ENCODE data around the gene ITFG1.
"Not testable (repeated sequence)": the region's sequence is repeated elsewhere in the genome, so short reads cannot be mapped to it uniquely, and the experiment has no call there.

Gene ITFG1

DNA sequence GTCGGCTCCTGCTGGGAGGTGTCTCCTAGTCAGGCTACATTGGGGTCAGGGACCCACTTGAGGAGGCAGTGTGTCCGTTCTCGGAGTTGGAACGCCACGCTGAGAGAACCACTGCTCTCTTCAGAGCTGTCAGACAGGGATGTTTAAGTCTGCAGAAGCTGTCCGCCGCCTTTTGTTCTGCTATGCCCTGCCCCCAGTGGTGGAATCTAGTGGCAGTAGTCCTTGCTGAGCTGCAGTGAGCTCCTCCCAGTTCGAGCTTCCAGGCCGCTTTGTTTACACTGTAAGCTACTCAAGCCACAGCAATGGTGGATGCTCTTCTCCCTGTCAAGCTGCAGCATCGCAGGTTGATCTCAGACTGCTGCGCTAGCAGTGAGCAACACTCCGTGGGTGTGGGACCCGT is 36.0 kb downstream of the ITFG1 start:
- DNase-seq (ENCODE audit: low spot score), result no peak

DNA sequence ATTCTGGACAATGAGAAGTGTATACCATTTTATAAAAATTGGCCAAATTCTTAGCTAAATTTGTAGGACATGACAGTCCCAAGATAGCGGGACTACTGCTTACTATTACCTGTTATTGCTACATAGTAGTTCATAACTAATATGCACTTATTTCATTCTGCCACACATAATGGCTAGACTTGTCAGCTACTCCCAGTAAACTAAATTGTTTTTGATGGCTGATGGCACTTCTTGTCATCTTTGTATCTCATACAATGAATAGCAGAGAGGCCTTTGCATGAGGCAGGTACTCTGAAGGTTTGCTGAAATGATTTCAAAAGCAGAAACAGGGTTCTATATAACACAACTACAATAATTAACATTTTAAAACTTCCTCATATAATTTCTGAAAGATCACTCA is 44.0 kb downstream of the ITFG1 start:
- DNase-seq (ENCODE audit: low spot score), result no peak

DNA sequence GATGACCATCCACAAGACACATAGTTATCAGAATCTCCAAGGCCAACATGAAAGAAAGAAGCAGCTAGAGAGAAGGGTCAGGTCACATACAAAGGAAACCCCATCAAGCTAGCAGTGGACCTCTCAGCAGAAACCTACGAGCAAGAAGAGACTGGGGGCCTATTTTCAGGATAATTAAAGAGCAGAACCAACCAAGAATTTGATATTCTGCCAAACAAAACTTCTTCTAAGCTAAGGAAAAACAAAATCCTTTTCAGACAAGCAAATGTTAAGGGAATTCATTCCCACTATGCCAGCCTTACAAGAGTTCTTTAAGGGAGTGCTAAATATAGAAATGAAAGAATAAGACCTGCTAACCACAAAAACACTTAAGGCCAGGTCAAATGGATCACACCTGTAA is 47.8 kb downstream of the ITFG1 start:
- DNase-seq (ENCODE audit: low spot score), result no peak

DNA sequence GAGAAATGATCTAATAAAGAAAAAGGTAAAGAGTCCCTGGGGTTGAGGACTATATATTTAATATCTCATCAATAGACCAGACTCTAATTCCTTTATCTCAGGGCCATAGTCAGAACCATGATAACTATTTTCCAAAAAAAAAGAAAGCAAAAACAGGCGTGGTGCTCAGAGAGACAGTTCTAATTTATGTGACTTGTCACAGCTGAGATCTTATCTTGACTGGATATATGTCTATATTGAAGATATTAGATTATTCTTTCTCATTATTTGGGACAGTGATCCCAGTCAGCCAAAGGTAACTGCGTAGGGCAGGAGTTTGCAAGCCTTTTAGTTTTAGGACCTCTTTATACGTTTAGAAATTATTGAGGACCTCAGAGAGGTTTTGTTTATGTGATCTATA is 52.4 kb downstream of the ITFG1 start:
- DNase-seq (ENCODE audit: low spot score), result peak; percentile 57

DNA sequence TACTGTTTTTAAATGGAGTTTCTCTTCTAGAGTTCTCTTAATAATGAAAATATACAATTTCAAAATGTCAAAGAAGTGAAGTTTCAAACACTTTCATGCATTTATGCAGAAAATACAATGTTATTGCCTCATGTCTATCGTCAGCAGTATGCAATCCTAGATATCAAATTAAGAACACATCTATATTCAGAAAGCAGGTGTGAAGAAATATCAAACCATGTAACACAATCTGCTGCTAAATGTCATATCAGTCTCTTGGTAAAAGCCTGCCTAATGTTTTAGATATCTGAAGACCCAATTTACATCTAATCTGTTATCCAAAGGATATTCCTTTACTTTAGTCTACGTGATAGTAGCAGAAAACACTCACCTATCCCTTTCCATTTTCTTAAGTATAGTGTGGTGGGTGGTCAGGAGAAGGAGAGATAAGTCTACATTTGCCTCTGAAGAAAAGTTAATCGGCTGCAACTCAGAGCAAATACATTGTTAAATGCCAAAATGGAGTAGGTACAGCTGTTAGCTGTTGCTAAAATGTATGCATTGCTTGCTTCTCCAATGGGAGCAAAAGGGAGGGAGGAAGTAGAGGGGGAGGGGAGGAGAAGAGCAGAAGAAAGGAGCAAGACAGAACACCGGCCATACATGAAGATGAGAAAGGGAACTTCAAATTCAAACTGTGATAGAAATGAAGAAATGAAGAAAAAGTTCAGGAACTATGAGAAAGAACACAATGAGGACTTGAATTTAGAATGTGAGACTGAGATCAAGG is 64.9 kb downstream of the ITFG1 start:
- no peak for DNase-seq (ENCODE audit: low spot score)

DNA sequence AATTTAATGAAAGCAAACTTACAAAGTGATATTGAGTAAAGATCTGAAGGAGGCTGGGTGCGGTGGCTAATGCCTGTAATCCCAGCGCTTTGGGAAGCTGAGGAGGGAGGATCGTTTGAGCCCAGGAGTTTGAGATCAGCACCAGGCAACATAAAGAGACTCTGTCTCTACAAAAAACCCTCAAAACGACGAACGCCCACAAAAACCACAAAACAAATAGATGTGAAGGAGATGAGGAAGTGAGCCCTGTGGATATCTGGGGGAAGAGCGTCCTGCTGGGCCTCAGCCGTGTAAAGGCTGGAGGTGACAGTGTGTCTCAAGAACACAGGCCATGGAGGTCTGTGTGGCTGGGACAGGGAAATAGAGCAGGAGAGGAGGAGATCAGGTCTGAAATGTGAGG is 68.8 kb downstream of the ITFG1 start:
- DNase-seq (ENCODE audit: low spot score), result no peak

DNA sequence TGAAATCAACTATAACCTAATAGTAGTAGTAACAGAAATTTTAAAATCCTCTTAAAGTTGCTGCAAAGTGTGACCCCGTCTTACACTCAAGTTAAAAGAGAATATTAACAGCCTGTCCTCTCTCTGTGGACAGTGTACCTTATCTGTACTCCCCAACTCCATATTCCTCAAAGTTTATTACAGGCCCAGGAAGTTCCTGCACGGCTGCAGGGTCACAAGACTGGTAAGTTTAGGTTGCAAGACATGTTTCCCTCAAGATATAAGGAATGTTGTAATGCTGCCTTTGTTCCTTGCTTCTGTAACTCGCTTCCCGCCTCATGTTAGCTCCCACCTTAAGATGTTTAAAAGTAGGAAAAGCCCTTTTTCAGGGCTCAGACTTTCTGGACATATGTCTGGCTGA is 72.2 kb downstream of the ITFG1 start:
- DNase-seq (ENCODE audit: low spot score), result no peak

DNA sequence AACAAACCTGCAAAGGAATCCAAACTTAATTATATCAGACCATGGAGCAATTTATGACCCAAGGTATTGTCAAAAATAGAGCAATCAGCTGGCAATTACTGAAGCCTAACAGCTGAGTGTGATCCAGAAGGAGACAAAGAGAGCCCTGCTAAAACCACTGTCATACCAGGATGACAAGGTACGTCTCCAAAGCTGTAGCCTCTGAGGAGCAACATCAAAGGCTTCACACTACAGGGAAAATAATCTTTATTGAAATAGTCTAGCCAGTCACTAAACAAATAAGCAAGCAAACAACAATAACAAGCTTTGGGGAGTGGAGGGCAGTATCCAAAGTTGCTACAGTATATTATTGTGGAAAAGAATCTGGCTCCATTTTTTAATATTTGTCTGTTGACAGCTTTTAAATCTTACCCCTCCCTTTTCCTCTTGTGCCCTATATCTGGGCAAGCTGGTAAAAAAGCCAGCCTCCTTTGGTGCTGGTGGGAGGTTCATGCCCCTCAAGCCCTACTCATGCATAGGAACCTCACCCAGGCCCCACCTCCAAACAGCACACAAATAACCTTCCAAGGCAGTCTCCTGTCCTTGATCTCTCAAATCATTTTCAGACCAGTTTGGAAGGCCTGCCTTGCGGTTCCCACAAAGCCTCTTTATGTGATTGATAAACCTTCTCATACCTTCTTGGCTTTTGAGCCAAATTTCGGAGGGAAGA is 73.7 kb downstream of the ITFG1 start:
- DNase-seq (ENCODE audit: low spot score), result peak; percentile 4

DNA sequence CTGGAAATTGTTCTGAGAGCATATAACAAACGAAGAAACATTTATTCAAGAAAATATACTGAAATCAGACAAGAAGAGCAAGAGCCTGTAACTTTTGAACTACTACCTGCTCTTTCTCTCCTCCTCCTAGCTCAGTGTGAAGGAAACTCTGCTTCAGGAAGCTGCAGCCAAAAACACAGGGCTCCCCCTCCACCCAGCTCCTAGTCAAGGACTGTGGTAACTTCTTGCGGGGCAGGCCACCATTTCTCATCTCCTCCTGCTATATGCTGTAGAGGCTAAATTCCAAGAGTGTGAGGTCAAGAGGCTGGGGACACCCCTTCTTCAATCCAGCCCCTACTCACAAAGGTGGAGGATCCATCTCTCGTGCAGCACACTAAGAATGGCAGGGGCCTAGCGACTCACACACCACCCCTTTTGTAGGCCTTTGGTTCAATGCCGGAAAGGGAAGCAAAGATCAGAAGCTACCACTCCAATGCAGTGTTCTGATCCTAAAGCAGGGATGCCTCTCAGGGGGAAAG is 74.6 kb downstream of the ITFG1 start:
- no peak for DNase-seq (ENCODE audit: low spot score)

DNA sequence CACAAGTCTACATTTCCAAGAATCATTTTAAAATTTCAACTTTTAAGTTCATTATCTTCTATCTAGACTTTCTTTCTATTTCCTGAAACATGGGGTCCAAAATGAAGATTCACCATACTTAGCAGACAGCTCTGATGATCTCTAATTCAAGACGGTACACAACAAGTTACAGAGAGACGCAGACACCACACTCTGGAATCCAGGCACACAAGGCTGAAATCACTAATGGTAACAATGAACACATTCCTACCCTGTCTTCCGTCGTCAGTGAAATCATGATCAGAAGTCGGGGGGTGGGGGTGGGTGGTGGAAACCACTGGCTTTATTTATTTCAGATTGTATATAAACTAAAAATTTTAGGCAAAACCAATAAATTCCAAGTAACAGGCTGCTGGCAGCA is 78.5 kb downstream of the ITFG1 start:
- DNase-seq (ENCODE audit: low spot score), result no peak

DNA sequence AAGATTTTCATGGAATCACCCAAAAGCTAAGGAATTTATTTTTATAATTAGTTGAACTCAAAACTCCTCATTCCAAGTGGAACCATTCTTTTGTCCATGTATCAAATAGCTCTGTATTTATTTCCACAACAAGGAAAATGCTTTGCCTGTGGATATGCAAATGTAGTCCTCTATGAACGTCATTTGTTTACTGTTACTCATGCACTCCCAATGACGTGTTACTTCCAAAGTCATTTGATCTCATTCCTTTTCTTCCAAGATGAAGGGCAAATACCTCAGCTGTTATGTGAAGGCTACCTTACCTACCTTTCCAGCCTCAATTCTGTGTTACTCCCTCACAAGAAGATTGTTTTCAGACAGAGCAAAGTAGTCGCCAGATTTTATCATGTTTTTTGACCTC is 83.7 kb downstream of the ITFG1 start:
- DNase-seq (ENCODE audit: low spot score), result no peak

DNA sequence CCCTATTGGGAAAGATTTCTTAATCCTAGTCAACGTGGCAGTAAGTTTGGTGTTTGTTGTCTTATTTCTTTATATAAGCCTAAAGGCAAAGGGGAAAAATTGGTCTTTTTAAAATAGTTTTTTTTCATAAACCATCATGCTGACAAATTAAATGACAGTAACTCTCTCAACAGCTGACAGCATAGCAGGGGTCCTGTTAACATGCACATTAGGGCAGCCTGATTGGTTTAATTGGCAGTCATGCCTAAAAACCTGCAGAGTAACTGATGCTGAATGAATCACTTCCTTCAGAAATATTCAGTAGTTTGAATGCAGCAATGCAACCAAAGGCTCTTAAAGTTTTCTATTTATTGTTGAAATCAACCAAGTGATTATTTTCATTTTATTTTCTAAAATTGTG is 85.4 kb downstream of the ITFG1 start:
- DNase-seq (ENCODE audit: low spot score), result no peak

DNA sequence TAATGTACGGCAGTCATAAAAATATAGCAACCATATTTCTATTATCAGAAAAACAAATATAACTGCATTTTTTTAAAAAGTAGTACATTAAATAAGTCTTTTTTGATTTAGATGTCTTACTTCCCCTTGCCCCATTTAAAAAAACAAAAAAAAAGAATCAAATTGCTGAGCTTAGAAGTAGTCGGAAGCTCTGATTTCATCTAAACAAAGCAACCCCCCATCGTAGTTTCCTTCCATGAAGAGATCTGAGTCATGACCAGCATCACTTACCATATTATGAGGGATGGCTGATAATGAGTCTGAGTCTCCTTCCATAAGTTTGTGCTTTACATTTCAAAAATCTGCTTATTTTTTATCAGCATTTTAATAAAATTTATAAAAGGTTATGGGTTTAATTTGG is 86.2 kb downstream of the ITFG1 start:
- no peak for DNase-seq (ENCODE audit: low spot score)

DNA sequence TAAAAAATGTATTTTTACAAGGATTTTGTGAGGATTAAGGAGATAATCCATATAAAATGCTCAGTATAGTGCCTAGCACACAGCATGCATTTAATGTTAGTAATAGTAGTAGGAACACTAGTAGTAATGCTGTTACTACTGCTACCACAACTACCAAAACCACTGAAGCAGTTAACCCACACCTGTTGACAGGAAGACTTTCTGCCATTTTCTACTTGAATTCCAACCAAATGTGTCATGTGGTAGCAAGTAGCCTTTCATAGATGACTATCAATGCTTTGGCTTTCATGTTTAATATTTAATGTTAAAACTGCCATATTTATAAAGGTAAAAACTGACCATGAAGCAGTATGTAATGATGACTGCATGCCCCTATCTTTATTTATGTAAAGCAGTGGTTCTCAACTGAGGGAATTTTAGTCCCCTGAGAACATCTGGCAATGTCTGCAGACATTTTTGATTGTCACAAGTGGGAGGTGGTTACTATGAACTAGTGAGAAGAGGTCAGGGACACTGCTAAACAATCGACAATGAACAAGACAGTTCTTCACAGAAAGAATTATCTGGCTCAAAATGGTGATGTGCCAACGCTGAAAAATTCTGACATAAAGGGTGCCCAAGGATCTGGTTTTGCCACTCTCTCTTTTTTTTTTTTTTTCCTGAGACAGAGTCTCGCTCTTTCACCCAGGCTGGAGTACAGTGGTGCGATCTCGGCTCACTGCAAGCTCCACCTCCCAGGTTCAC is 89.4 kb downstream of the ITFG1 start:
- no peak for DNase-seq (ENCODE audit: low spot score)

DNA sequence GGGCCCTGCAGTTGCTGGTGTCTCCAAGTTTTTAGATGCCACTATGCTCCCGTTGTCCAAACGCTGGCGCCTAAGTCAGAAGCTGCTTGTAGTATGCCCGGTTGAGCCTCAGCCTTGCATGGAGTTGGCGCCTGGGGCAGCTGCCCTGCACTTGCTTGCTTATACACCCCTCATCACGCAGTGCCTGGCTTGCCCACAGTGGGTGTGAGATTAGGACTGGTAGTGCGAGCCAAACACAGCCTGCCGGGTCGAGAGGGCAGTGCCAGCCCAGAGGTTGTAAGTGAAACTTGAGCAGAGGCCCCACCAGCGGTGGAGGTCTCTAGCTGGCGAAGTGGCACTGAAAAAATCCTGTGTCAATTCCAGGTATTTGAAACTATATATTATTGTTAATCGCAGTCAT is 90.3 kb downstream of the ITFG1 start:
- no peak for DNase-seq (ENCODE audit: low spot score)

DNA sequence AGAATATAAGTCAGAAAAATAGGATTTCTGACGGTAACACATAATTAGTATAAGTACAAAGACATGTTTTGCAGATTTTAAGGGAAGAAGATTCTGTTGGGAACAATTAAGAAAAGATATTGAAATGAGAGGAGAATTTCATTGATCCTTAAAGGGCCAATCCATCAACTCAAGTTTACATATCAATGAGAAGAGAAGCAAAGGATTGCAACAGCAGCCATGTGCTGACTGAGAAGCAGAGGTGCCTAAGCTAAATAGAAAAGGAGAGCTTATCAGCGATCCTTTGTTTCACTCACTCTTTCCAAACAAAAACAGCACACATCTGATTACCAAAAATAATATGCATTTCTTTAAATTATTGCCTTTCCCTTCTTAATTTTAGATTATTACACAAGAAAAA is 94.6 kb downstream of the ITFG1 start:
- no peak for DNase-seq (ENCODE audit: low spot score)

DNA sequence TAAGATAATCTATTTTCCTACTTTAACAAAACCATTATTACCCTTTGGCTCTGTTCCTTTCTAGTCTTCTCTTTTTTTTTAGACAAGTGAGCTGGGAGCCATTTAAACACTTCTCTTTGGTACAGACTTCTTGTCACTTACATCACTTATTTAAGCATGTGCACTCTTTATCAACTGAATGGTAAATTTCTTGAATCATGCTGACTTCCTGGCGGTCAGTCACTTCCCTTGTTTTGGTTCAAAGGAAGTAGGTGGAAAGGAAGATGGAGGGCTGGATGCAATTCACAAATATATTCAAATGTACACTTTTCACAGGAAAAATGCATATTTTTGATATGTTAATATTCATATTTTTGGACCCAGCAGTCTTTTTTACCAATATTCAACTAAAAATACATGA is 97.1 kb downstream of the ITFG1 start:
- DNase-seq (ENCODE audit: low spot score), result no peak

DNA sequence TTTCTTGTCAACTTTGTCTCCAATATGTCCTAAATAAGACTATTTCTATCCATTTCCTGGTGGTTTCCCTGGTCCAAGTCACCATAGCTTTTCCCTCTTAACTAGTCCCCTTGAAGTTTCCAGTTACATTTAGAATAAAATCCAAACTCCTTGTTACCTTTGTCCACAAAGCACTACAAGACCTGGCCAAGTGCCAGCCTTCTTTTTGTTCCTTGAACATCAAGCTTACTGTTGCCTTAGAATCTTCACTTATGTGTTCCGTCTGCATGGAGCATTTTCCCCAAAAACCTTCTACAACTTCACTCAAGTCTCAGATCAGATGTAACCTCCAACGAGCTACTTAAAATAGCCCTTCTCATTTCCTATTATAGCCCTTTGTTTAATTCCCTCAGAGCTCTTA is 101.4 kb downstream of the ITFG1 start:
- DNase-seq (ENCODE audit: low spot score), result no peak

DNA sequence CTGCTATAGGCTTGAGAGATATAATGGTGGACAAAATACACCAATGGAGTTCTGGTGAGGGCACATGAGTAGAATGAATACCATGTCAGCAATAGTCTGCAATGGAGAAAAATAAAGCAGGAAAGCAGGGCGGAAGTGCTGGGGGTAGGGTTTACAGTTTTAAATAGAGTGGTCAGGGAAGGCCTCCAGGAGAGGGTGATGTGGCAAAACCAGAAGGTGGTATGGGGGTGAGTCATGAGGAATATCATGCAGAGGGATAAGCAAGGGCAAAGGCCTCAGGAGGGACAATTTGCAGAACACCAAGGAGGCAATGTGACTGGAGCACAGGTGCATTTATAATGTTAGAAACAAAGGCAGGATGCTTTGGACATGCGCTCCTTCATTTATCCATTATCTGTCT is 102.0 kb downstream of the ITFG1 start:
- no peak for DNase-seq (ENCODE audit: low spot score)

DNA sequence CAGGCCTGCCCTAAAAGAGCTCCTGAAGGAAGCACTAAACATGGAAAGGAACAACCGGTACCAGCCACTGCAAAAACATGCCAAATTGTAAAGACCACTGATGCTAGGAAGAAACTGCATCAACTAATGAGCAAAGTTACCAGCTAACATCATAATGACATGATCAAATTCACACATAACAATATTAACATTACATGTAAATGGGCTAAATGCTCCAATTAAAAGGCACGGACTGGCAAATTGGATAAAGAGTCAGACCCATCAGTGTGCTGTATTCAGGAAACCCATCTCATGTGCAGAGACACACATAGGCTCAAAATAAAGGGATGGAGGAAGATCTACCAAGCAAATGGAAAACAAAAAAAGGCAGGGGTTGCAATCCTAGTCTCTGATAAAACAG is 111.8 kb downstream of the ITFG1 start:
- DNase-seq (ENCODE audit: low spot score), result not testable (repeated sequence)

DNA sequence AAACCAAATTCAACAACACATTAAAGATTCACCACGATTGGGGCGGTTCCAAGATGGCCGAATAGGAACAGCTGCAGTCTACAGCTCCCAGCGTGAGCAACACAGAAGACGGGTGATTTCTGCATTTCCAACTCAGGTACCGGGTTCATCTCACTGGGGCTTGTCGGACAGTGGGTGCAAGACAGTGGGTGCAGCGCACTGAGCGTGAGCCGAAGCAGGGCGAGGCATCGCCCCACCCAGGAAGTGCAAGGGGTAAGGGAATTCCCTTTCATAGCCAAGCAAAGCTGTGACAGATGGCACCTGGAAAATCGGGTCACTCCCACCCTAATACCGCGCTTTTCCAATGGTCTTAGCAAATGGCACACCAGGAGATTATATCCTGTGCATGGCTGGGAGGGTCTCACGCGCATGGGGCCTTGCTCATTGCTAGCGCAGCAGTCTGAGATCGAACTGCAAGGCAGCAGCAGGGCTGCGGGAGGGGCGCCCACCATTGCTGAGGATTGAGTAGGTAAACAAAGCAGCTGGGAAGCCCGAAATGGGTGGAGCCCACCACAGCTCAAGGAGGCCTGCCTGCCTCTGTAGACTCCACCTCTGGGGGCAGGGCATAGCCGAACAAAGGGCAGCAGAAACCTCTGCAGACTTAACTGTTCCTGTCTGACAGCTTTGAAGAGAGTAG is 113.7 kb downstream of the ITFG1 start:
- DNase-seq (ENCODE audit: low spot score), result not testable (repeated sequence)

DNA sequence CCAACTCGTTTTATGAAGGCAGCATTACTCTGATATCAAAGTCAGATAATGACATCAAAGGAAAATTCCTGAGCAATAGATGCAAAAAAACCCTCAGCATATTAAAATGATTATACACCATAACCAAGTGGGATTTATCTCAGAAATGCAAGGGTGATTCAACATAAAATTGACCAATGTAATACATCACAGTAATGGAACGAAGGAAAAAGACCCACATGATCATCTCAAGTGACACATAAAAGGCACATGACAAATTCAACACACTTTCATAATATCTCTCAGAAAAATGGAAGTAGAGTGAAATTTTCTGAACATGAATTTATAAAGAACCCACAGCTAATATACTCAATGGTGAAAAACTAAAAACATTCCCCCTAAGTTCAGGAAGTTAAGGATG is 118.8 kb downstream of the ITFG1 start:
- no peak for DNase-seq (ENCODE audit: low spot score)
